ENCODE results near the gene FRYL.

DNA sequence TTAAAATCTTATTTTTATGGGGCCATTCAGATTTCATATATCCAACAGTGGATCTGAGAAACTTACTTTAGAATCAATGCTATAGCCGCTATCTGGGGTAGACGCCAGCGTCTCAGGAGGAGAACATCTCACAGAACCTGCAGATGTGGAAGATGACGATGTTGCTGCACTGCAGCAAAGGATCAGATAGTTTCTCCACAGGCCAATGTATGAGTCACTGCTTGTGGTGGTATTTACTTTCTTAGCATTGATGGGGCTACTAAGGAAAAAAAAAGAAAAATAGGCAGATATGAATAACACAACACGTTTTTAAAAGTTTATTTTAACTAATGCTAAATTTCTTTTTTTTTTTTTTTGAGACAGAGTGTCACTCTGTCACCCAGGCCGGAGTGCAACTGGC, 204.1 kb downstream of the FRYL start:
- TF ChIP-seq, protein P1, sequence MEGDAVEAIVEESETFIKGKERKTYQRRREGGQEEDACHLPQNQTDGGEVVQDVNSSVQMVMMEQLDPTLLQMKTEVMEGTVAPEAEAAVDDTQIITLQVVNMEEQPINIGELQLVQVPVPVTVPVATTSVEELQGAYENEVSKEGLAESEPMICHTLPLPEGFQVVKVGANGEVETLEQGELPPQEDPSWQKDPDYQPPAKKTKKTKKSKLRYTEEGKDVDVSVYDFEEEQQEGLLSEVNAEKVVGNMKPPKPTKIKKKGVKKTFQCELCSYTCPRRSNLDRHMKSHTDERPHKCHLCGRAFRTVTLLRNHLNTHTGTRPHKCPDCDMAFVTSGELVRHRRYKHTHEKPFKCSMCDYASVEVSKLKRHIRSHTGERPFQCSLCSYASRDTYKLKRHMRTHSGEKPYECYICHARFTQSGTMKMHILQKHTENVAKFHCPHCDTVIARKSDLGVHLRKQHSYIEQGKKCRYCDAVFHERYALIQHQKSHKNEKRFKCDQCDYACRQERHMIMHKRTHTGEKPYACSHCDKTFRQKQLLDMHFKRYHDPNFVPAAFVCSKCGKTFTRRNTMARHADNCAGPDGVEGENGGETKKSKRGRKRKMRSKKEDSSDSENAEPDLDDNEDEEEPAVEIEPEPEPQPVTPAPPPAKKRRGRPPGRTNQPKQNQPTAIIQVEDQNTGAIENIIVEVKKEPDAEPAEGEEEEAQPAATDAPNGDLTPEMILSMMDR (IDR thresholded peaks at IDR 0.05), result no peak
- TF ChIP-seq POLR2A (IDR thresholded peaks at IDR 0.05), result no peak

Measured in uterus (tissue), 2 donors.